22Rv1 (cell line): ENCODE measurements around the gene PEAK1.

Source experiments
- CTCF ChIP-seq: fragments of 450-650 bp; IDR thresholded peaks from 2 replicates; pipeline ENCODE4 v1.5.1; 2017; ENCODE audit warnings: mild to moderate bottlenecking
- ZFX ChIP-seq: fragments of 450-650 bp; IDR thresholded peaks from 2 replicates; pipeline ENCODE4 v1.6.1; 2017; ENCODE audit warnings: antibody characterized with exemption, borderline replicate concordance

DNA sequence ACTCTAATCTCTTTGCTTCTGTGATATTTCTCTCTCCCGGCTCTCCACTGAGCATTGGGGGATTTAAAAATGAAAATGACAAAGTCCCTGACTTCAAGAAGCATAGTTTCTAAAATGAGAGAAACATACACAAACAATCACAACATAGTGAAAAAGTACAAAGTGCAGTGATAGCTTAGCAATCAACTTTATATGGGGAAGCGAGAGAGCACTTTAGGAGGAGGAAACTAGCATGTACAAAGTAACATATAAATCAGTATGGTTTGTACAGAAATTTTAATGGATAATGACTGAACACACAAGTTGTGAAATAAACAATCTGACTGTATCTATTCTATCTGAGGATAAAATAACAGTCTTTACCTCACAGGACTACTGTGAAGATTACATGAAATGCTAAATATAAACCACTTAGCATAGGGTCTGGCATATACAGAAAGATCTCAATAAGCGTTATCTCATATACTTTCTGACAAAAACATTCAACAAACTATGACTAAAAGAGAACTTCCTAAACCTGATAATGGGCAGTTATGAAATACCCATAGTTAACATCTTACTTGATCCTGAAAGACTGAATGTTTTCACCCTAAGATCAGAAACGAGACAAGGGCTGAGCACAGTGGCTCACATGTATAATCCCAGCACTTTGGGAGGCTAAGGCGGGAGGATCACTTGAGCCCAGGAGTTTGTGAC lies 61.2 kb downstream of the PEAK1 start:
- TF ChIP-seq CTCF (no peak), ZFX (no peak)
